ENCODE measurements around the gene UTP14C.

DNA sequence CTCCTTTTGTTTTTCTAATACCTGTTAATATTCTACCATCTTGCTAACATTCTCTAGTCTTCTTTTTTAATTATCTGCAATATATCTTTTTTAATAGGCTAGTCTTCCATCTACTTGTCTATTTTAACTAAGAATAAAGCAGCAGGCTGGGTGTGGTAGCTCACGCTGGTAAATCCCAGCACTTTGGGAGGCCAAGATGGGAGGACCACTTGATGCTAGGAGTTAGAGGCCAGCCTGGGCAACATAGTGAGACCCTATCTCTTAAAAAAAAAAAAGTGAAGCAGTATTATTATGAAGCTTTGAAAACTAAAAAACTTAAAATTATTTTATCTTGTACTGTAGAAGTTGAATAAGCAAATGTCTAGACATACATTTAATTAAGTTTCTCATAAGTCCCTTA lies 3.3 kb downstream of the UTP14C start:
- TF ChIP-seq, protein P1, sequence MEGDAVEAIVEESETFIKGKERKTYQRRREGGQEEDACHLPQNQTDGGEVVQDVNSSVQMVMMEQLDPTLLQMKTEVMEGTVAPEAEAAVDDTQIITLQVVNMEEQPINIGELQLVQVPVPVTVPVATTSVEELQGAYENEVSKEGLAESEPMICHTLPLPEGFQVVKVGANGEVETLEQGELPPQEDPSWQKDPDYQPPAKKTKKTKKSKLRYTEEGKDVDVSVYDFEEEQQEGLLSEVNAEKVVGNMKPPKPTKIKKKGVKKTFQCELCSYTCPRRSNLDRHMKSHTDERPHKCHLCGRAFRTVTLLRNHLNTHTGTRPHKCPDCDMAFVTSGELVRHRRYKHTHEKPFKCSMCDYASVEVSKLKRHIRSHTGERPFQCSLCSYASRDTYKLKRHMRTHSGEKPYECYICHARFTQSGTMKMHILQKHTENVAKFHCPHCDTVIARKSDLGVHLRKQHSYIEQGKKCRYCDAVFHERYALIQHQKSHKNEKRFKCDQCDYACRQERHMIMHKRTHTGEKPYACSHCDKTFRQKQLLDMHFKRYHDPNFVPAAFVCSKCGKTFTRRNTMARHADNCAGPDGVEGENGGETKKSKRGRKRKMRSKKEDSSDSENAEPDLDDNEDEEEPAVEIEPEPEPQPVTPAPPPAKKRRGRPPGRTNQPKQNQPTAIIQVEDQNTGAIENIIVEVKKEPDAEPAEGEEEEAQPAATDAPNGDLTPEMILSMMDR (IDR thresholded peaks at IDR 0.05): no peak
- TF ChIP-seq POLR2A (IDR thresholded peaks at IDR 0.05; ENCODE audit: low read depth) (no peak), POLR2AphosphoS5 (IDR thresholded peaks at IDR 0.05) (no peak)

Measured in esophagus muscularis mucosa (tissue), 3 donors.